ENCODE results near the gene CSNK1D. TPM values are rescaled to one million over a fixed set of nuclear protein-coding genes. Genes with fewer than 3 reads are reported as not detected.

Gene CSNK1D
- total RNA-seq, 1 donor from 2014 or later: 80.9 TPM

DNA sequence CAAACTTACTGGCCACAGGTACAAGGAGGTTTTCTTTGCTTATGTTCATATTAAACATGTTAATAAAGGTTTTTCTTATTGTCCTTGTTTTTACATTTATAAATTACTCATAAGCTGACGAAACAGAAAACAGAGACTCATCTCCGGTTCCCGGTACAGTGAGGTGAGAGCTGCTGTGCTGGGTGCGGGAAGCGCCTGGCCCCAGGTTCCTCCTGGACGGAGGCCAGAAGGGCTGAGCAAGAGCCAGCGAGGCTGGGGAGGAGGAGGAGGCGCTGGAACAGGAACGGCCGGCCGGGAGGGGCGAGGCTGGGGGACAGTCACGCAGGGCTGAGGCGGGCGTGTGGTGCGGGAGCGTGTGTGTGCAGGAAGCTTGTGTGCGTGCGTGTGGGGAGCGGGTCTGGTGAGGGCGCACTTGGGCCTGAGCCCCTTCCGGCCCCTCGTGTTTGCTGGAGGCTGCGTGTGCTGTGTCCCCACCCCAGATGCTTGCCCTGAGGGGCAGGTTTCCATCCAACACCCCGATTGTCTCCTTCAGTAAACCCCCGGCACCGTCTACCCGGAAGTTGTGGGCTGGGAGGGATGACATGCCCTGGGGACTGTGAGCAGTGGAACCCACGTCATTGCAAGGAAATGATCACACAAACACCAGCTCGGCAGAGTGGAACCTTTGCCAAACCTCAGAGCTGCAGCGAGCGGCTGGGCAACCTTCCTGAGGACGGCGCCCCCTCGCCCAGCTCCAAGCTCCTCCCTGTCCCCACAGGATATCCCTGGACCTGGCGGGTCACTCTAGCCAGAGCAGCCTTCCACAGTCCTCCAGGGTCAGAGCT is 24.4 kb upstream of the CSNK1D start:
- intact Hi-C loops (cut with DNase I): loop anchor here (2.0 kb wide), 1 partner anchor 57 kb away; no protein-coding TSS in a partner anchor
- peak; percentile 95 for DNase-seq (ENCODE audit: low spot score)

DNA sequence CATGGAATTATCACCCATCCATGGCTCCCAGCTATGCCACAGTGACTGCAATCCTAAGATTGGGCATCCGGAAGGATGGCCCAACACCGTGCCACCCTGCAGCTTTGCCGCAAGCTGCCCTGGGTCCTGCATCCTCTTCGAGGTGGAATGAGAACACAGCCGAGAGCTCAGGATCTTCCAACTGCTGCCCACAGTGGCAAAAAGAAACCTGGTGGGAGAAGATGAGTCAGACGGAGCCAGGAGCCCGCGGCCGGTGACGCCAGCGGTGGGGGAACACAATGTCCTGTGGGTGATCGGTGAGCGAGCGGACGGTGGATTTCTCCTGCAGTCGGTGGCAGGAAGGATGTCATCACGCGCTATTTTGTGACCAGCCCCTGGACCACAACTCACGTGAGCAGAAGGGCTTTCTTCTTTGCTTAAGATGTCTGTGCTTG is 23.8 kb upstream of the CSNK1D start:
- intact Hi-C loops (cut with DNase I): no loop called here
- DNase-seq (ENCODE audit: low spot score): peak; percentile 93

DNA sequence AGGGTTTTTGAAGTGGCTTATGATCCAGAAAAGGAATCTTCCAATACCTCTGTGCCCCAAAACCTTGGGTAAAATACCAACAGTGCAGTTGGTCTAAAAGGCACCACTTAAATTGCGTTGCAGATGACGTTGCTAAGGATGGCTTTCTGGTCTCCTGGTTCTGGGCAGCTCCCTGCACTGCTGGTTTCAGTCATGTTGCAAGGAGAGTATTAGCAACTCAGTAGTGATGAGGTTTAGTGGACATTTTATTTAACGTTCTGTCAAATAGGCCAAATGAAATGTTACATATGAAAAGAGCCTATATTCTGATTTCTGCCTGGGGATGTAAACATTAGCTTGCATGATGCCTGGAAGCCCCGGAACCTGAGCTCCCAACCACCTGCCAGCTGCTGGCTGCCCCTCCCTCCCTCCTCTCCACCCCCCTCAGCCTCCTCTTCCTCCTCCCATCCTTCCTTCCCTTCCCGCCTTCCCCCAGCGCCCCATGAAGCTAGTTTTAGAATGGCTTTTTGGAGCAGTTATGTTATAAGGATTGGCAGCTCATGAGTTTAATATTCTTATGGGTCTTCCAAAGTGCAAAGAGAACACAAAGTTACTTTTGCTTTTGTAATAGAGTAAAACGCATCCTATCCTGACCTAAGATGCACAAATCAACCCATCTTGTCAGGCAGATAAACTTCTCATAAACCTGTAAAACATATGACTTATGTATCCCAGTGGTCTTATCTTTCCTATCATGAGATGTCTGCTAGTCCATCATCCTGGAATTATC is 23.2 kb upstream of the CSNK1D start:
- intact Hi-C loops (cut with DNase I): no loop called here
- no peak for DNase-seq (ENCODE audit: low spot score)

DNA sequence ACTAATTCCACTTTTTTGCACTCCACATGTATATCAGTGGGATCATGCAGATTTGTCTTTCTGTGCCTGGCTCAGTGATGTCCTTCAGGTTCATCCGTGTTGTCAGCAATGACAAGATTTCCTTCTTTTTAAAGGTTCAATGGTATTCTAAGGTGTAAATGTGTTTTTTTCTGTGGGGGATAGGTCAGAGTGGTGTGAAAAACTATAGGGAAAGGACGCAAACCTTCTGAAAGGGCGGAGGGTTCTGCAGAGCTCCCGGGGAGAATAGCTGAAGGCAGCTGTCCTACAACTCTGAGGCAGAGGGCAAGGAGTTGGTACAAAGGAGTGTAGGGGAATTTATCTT is 21.9 kb upstream of the CSNK1D start:
- intact Hi-C loops (cut with DNase I): no loop called here
- no peak for DNase-seq (ENCODE audit: low spot score)

DNA sequence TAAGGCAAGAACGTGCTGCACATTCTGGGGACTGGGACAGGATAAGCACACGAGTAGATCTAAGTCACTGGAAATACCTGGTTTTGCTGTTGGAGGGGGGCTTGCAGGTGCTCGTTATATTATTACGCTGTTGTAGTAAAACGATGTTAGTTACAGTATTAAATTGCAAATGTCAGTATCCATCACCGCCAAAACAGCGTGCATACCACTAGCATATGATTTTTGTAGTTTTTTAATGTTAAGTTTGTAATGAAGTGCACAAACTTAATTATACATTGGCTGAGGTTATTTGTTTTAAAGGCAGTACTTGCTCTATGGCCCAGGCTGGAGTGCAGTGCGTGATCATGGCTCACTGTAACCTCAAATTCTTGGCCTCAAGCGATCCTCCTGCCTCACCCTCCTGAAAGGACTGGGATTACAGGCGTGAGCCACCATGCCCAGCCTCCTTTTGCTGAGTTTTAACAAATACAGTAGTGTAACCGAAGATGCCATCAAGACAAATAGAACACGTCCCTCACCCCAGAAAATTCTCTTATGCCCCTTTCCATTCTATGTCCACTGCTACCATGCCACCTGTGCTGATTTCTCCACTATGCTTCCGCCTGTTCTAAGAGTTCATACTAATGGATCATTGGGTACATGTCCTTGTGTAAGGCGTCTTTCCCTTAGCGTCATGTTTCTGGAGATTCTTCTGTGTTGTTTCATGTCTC is 20.7 kb upstream of the CSNK1D start:
- intact Hi-C loops (cut with DNase I): no loop called here
- DNase-seq (ENCODE audit: low spot score): no peak

DNA sequence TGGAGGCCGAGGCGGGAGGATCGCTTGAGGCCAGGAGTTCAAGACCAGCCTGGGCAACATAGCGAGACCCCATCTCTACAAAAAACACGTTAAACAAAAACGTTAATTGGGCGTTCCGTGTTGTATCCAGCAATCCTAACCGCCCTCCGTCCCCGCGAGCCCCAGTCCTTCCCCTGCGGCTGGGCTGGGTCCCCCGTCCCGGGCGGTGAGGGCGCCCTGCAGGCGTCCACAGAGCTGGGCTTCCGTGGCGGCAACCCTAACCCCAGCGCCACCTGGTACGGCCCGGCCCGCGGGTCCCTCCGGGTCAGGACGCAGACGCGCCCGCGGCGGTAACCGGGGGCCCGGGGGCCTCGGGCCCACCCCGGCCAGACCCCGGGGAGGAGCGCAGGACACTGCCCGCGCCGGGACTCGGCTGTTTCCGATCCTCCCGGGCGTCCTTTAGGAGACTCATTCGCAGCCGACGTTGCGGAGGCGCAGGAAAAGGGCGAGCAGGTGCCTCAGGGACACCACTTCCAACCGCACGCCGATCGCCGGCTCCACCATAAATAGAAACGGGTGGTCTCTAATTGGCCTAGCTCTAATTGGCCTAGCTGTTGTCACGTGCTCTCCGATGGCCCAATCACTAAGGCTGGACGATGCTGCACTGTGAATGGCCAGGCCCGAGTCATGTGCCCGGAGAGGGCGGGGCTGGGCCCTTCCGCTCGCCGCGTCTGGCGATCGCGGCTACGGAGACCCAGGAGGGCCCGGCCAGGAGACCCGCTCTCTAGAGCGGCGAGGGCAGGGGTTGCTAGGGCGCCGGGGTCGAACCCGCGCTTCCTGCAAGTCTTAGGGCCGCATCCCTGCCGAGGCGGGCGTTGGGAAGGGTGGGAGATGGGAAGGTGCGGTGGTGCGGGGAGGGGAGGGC is 19.0 kb upstream of the CSNK1D start:
- intact Hi-C loops (cut with DNase I): loop anchor here (2.0 kb wide), 1 partner anchor 18 kb away; no protein-coding TSS in a partner anchor
- DNase-seq (ENCODE audit: low spot score): peak; percentile 97

DNA sequence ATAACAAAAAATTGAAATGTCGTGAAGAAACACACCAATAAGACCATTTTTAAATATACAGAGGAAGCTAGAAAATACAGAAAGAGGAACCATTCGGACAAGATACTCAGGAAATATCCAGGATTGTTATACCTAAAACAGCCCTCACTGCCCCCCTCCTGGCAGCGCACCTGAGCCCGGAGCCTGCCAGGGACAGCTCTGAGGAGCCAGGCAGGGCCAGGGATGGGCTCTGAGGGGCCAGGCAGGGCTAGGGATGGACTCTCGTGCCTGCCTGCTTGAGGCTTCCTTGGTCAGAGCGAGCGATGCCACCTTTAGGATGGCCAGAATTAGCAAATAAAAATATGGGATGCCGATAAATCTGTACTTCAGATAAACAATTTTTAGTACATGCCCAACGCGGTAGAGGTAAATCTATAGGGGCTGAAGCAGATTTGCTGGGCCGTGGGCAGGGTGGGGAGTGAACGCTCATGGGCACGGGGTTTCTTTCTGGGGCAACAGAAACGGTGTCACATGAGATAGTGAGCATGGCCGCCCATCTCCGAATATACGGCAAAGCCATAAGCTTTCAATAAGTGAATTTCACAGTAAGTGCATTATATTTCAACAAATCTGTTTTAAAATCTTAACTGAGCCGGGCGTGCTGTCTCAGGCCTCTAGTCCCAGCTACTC is 18.2 kb upstream of the CSNK1D start:
- intact Hi-C loops (cut with DNase I): loop anchor here (2.0 kb wide), 1 partner anchor 17 kb away; no protein-coding TSS in a partner anchor
- DNase-seq (ENCODE audit: low spot score): no peak

DNA sequence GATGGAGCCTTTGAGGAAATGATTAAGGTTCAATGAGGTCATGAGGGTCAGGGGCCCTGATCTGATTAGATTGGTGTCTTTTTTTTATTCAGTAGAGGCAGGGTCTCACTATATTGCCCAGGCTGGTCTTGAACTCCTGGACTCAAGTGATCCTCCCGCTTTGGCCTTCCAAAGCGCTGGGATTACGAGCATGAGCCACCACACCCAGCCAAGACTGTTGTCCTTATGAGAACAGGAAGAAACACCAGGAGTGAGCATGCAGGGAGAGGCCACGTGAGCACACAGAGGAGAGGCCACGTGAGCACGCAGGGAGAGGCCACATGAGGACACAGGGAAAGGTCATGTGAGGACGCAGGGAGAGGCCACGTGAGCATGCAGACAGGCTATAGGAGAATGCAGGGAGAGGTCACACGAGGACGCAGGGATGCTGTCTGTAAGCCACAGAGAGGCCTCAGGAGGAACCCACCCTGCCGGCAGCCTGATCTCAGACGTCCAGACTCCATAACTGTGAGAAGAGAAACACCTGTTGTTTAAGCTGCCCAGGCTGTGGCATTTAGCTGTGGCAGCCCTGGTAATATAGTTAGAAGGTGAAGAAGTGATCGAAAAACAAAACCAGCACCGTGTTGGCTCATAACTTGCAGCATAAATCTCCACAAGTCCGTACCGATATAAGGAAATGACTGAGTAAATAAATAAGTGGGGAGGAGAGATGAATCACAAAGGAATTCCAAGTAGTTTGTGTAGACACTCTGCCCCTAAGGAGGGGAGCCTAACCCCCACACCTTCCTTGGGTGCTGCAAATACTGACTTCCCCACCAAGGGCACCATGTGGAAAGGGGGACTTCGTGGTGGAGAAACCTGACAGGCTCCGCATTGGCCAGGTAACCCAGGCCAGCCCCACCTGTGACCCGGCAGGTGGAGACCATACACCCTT is 14.6 kb upstream of the CSNK1D start:
- intact Hi-C loops (cut with DNase I): no loop called here
- no peak for DNase-seq (ENCODE audit: low spot score)

DNA sequence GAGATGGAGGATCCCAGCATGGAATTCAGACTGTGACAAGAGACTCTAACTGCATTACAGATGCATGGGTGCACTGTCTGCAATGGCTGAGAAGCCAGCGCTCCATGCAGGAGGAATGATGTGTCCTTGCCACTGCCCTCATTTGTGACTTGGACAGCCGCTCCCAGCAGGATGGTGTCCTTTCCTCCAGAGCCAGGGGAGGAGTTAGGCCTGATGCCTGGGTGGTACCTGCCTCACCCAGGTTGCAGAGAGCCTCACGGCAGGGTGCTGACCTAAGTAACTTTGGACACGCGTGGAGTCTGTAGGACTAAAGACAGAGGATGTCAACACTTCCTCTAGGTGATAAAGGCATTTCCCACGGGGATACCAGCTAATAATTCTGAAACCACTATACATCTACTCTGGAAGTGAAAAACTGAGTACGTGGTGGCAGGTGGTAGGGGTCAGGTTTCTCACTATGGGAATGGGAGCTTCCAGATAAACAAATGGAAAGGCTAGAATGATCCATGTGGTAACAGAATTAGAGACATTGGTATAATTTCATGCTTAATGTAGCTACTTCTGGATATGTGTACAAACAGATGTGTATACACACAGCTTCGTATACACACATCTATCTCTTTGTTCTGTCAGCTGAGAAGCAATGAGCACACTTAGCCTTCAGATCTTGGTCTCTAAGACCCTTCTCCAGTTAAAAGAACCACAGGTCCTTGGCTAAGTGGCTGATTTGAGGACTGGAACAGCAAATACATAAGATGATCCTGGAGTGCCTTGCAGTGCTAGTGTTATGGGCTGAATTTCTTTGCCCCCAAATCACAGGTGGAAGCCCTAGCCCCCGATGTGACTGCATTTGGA is 13.7 kb upstream of the CSNK1D start:
- DNase-seq (ENCODE audit: low spot score): no peak
- intact Hi-C loops (cut with DNase I): no loop called here

DNA sequence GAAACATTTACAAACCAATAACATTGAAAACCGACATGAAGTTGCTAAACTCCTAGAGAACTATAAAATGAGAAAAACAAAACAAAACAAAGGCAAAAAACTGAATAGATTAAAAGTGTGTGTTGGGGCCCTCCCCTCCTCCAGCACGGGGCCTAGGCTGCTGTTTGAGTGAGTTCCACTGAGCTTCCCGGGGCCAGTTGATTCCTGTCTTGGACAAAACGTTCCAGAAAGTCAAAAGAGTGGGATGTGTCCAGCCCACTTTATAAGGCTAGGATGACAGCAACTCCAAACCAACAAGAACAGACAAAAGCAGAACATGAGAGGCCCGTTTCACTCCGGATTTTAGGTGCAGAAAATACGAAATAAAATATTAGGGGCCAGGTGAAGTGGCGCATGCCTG is 11.6 kb upstream of the CSNK1D start:
- intact Hi-C loops (cut with DNase I): no loop called here
- no peak for DNase-seq (ENCODE audit: low spot score)

DNA sequence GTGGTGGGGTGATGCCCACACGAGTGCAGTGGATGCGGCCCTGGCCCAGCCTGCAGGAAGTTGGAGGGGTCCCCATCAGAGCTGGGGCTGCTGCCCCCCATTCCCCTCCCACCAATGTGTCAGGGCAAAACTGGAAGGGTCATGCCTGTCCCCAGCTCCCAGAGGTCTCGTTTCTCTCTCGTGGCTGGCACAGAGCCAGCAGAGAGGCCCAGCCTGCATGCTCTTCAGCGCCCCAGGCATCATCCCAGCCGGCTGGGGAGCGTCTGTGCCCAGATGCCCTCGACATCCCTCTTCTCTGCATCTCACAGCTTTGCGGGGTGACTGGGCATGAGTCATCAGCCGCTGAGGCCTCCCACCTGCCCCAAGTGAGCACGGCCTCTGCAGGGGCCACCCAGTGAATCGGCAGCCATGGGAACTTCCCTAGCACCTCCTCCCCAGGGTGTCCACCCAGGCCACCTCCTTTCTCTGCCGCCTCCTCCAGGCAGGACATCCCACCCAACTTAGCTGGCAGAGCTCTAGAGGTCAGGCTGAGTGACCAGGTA is 9.8 kb upstream of the CSNK1D start:
- DNase-seq (ENCODE audit: low spot score): no peak
- intact Hi-C loops (cut with DNase I): no loop called here

DNA sequence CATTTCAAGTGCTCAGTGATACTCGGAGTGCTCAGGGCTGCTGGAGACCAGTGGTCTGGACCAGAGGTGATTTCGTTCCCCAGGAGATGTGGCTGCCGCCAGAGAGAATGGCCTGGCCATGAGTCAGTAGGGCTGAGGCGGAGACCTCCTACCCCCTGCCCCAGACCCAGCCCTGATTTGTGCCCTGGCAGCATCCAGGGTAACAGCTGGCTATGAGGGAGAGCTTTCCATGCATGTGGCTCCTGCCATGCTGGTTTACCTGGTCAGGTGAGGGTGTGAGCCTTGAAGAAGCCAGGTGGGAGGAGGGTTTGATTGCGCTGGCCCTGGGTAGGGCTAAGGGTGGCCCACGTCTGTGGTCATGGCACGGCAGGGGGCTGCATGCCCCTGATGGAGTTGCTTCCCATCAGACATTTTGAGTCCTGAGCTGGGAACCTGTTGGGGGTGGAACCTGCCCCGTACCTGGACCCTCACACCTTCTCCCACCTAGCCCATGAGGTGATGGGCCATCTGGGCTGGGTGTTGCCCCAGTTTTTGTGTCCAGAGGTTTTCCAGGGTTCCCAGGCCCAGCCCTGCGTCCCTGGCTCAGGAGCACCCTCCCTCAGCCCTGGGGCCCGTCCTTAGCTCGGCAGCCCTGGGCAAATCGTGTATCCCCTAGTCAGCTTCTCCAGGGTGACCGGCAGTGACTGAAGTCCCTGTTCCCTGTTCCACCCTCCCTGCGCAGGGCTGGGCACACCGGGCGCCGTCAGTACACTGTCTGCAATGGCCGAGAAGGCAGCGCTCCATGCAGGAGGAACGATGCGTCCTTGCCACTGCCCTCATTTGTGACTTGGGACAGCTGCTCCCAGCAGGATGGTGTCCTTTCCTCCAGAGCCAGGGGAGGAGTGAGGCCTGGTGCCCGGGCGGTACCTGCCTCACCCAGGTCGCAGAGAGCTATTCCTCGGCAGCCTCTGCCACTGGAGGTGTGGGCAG is 9.0 kb upstream of the CSNK1D start:
- no peak for DNase-seq (ENCODE audit: low spot score)
- intact Hi-C loops (cut with DNase I): no loop called here

DNA sequence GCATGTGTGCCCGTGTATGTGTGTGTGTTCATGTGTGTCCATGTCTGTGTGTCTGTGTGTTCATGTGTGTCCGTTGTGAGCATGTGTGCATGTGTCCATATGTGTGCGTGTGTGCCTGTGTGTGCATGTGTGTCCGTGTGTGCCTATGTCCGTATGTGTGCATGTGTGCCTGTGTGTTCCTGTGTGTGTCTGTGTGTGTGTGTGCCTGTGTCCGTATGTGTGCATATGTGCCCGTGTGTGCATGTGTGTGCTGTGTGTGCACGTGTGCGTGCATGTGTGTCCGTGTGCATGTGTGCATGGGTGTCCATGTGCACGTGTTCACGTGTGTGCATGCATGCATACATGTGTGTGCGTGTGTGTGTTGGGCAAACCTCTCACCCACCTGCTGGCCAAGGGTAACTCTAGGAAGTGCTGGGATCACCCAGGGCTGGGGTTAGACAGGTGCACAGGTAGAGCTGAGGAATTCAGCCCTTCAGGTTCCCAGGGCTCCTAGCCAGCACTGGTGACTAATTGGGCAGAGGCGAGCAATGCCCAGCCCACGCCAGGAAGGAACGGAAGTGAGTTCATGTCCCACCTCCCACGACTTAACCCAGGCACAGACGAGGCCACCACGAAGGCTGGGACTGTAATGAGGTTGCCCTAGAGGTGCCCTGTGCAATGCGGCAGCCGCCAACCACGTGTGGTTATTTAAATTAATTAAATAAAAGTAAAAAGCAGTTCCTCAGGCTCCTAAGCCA is 8.2 kb upstream of the CSNK1D start:
- intact Hi-C loops (cut with DNase I): no loop called here
- DNase-seq (ENCODE audit: low spot score): no peak

DNA sequence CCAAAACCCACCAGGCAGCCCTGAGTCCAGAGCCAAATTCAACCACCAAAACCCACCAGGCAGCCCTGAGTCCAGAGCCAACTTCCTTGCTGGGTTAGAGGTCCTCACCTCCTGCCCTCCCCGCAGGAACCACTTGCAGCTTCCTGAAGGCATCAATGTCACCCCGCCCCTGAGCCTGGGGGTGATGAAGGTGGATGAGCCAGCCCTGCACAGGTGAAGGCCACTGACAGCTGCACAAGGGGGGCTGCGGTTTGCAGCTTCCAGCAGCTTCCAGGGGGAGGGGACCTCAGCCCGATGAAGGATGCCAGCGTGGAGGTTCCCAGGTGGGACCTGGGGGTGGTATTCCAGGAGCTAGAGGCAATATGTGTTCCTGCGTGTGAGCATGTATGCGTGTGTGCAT is 7.6 kb upstream of the CSNK1D start:
- DNase-seq (ENCODE audit: low spot score): no peak
- intact Hi-C loops (cut with DNase I): no loop called here

DNA sequence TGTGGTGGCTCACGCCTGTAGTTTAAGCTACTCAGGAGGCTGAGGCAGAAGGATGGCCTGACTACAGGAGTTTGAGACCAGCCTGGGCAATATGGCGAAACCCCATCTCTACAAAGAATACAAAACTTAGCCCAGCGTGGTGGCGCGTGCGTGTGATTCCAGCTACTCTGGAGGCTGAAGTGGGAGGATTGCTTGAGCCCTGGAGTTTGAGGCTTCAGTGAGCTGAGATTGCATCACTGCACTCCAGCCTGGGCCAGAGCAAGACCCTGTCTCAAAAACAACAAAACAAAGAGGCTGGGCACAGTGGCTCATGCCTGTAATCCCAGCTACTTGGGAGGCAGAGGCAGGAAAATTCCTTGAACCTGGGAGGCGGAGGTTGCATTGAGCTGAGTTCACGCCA is 7.0 kb upstream of the CSNK1D start:
- intact Hi-C loops (cut with DNase I): no loop called here
- DNase-seq (ENCODE audit: low spot score): no peak

Data from cardiac septum (tissue), 1 donor.